SH-SY5Y (cell line): ENCODE results near the gene MIER2.

Experiments used
- GATA2 ChIP-seq: IDR thresholded peaks from 2 replicates; pipeline ENCODE4 v1.6.1; 2011; ENCODE audit warnings: mild to moderate bottlenecking, low read depth, low read length
- GATA3 ChIP-seq: IDR thresholded peaks from 2 replicates; pipeline ENCODE4 v1.6.1; 2011; ENCODE audit warnings: low read depth, mild to moderate bottlenecking, low read length, moderate library complexity

DNA sequence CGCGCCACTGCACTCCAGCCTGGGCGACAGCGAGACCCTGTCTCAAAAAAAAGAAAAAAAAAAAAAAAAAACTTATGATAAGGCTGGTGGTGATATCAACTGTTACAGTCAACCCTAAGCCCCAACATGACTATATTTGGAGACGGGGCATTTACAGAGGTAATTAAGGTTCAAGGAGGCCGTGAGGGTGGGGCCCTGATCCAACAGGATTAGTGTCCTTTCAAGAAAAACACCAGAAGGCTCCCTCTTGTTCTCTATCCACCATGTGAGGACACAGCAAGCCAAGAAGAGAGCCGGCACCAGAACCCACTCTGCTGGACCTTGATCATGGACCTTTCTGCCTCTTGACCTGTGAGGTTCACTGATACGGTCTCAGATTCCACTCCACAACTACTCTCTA lies 14.1 kb downstream of the MIER2 start:
- TF ChIP-seq GATA2: no peak
- no peak for TF ChIP-seq GATA3
